GM21515 (cell line): Measurements from ENCODE around the gene NIBAN1.
"Not testable (repeated sequence)": the region's sequence is repeated elsewhere in the genome, so short reads cannot be mapped to it uniquely, and the experiment has no call there.

Experiments used
- ATAC-seq: cut with Tn5 transposase; IDR thresholded peaks from one replicate; pipeline ENCODE4 v1.9.1; 2021; ENCODE audit not compliant: unreplicated experiment

NIBAN1 gene

GRCh38 chr1:184973272-184974055 lies 844 bp downstream of the NIBAN1 start:
- ATAC-seq, result peak; percentile 51

GRCh38 chr1:184972315-184973055 lies 1.8 kb downstream of the NIBAN1 start:
- ATAC-seq, result no peak

- no peak for ATAC-seq
These were observed 2.6 kb downstream of the NIBAN1 start for GRCh38 chr1:184971522-184972265.

DNA sequence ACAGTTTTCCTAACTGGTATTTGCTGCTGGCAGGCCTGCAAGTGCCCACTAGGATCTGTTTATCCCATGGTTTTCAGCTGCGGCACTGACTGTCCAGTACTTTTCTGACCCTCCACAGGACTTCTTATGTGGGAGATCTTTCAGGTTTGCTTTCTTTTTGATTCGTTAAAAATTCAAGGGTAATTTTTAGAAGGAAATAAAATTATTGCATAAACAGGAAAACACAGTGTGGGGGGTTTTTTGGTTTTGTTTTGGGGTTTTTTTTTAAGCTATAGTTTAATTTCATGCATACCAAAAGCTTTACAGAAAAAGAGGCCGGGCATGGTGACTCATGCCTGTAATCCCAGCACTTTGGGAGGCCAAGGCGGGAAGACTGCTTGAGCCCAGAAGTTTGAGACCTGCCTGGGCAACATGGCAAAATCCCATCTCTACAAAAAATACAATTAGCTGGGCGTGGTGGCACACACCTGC lies 3.6 kb downstream of the NIBAN1 start:
- ATAC-seq, result no peak

- ATAC-seq, result no peak
These were observed 7.3 kb downstream of the NIBAN1 start for GRCh38 chr1:184966989-184967388.

DNA sequence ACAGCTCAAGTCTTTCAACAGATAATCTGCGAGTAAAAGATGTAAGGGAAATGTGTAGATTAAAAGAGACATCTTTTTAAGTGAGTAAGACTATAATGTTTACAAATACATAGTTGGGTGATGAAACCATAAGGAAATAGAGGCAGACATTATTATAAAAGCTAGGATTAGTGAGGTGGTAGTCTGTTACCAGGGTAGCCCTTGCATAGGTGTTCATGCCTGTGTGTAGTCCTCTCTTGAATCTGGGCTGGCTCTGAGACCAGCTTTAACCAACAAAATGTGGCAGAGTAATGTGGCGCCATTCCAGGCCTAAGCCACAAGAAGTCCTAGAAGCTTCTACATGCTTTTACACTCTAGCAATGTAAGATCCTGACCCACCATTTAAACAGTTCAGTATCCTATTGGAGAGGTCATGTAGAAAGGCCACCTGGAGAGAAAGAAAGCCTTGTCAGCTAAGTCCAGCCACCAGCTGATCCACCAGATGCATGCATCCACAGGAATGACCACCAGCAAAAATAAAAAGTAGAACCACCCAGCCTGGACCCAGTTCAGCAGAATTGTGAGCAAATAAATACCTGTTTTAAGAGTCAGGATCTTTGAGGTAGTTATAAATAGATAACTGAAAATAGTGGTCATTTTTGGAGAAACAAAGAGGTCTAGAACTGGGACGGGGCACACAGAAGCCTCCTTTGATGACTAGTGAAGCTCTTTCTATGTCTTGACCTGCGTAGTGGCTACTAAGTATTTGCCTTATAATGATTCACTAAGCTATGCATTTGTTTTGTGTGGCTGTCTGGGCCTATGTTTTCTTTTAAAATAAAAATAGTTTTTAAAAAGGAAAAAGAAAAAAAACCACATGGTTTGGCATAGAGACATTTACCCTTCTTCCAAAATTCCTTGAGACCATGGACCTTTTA lies 8.1 kb downstream of the NIBAN1 start:
- ATAC-seq, result no peak

- no peak for ATAC-seq
These were observed 8.9 kb downstream of the NIBAN1 start for GRCh38 chr1:184965439-184965838.

GRCh38 chr1:184959626-184960025 lies 14.7 kb downstream of the NIBAN1 start:
- no peak for ATAC-seq

DNA sequence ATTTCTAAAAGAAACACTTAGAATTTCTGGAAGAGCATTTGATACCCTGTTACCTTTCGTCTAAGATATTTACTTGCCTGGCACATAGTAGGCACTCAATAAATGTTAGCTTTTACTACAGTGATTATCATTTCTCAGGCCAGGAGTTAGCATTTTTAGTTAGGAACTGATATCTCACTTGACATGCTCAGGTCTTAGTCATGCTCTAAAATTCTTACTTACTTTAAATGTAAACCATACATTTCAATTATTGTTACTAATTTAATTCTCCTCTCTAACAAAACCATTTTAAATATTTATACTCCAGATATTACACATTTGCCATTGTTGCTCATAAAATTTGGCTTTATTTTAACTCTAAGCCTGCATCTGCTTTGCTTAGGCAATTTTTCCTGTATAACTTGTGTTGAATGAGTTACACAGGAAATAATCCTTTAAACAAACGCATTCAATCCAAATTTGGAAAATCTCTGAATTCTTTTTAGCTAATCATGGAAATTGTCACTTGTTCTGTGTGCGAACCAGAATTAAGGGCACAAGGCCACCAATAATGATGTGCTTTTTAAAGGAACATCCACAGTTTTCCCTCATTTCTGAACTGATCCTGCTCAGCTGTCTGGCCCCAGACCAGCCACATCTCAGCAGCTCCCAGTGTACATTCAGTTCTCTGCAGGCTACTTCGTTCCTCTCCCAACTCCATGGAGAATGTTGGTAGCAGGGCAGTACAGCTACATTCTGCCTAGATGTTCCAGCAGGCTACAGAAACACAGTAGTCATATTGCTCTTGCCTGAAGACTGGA lies 15.6 kb downstream of the NIBAN1 start:
- ATAC-seq, result no peak

DNA sequence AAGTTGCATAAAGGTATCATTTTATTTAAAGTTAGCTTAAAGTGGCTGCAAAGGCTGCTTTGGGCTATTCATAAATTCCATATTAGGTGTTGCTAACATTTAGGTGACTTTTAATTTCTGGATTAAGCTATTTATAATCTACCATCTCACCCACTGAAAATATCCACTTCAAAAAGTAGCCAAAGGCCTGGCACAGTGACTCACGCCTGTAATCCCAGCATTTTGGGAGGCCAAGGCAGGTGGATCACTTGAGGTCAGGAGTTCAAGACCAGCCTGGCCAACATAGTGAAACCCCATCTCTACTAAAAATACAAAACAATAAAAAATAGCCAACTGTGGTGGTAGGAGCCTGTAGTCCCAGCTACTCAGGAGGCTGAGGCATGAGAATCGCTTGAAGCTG lies 16.4 kb downstream of the NIBAN1 start:
- ATAC-seq, result not testable (repeated sequence)

- ATAC-seq, result no peak
These were observed 17.2 kb downstream of the NIBAN1 start for GRCh38 chr1:184956999-184957700.

- no peak for ATAC-seq
These were observed 19.9 kb downstream of the NIBAN1 start for GRCh38 chr1:184954232-184954995.

- ATAC-seq, result no peak
These were observed 20.6 kb downstream of the NIBAN1 start for GRCh38 chr1:184953600-184954219.

DNA sequence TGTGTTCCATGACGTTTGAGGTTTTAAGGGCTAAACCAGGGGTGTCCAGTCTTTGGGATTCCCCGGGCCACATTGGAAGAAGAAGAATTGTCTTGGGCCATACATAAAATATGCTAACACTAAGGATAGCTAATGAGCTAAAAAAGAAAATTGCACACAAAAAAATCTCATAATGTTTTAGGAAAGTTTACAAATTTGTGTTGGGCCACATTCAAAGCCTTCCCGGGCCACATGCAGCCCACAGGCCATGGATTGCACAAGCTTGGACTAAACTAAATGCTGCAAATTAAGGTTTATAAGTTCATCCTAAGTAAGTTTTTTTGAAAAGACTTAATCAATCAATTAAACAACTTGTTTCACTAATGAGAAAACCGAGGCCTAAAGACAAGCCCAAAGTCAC lies 21.9 kb downstream of the NIBAN1 start:
- no peak for ATAC-seq

GRCh38 chr1:184951788-184952187 lies 22.5 kb downstream of the NIBAN1 start:
- no peak for ATAC-seq

GRCh38 chr1:184950906-184951305 lies 23.4 kb downstream of the NIBAN1 start:
- ATAC-seq, result no peak

- no peak for ATAC-seq
These were observed 24.1 kb downstream of the NIBAN1 start for GRCh38 chr1:184950227-184950626.
